H1 (cell line): Measurements from ENCODE around the gene PDZD4. TPM values are rescaled to one million over a fixed set of nuclear protein-coding genes. Genes with fewer than 3 reads are reported as not detected.

Experiments used
- BCL11A ChIP-seq, 2 experiments: IDR thresholded peaks; one replicate each; pipeline ENCODE4 v1.6.1; 2011; ENCODE audit warnings: low read depth in 2 of 2, low read length in 2 of 2, mild to moderate bottlenecking in 2 of 2
- CEBPB ChIP-seq: IDR thresholded peaks from 2 replicates; pipeline ENCODE4 v1.6.1; 2012; ENCODE audit warnings: low read depth, low read length
- EZH2 ChIP-seq: fragments of 200-600 bp; sonication (generic); IDR thresholded peaks from 2 replicates; pipeline ENCODE4 v1.7.1; 2012; ENCODE audit warnings: low read depth, mild to moderate bottlenecking, moderate library complexity, low read length, inconsistent platforms; ENCODE audit not compliant: severe bottlenecking
- NANOG ChIP-seq: IDR thresholded peaks from 2 replicates; pipeline ENCODE4 v1.6.1; 2011; ENCODE audit warnings: low read length, low read depth, mild to moderate bottlenecking, inconsistent platforms; ENCODE audit not compliant: insufficient read depth, poor library complexity, severe bottlenecking
- PHF8 ChIP-seq: fragments of 200-600 bp; sonication (generic); conservative IDR thresholded peaks from 2 replicates; pipeline ENCODE4 v1.7.1; 2012; ENCODE audit warnings: low read depth, mild to moderate bottlenecking, inconsistent platforms, low read length, moderate library complexity
- RAD21 ChIP-seq, 2 experiments: IDR thresholded peaks in 1 of 2; conservative IDR thresholded peaks in 1 of 2; 2 replicates each; pipeline ENCODE4 v1.6.1; 2011; ENCODE audit warnings: low read depth in 2 of 2, low read length in 2 of 2, improper control_type of control experiment in 1 of 2, inconsistent platforms in 1 of 2, mild to moderate bottlenecking in 1 of 2, moderate library complexity in 1 of 2
- SIRT6 ChIP-seq: IDR thresholded peaks from one replicate; pipeline ENCODE4 v1.7.1; 2012; ENCODE audit warnings: low read length, inconsistent platforms
- TAF1 ChIP-seq: IDR thresholded peaks from 2 replicates; pipeline ENCODE4 v1.6.1; 2011; ENCODE audit warnings: mild to moderate bottlenecking, low read depth, low read length
- TBP ChIP-seq: IDR thresholded peaks from 2 replicates; pipeline ENCODE4 v1.6.1; 2011; ENCODE audit warnings: low read depth, low read length, improper control_type of control experiment
- polyA plus RNA-seq, 7 experiments: library from polyadenylated mRNA; depleted of rRNA in 3 of 7; stranded (reverse) in 5 of 7; unstranded in 2 of 7; fragments of >200 nt in 5 of 7; fragments of 200-250 nt in 2 of 7; gene quantifications; 1 replicate in 5 of 7; 2 replicates in 1 of 7; 4 replicates in 1 of 7; pipeline versions ENCODE4 v1.2.1 to v1.2.3, GENCODE V29; 2011 to 2013; ENCODE audit warnings: missing spikeins in 2 of 7, mixed read lengths in 2 of 7
- total RNA-seq: library from RNA; stranded (reverse); fragmentation: NEBNext Ultra II Directional; extraction: Animal tissue kit (Norgen Biotek cat#: 25700); gene quantifications from 2 replicates; pipeline ENCODE4 v1.2.1, GENCODE V29; 2021
- TF ChIP-seq, protein P1 (sequence below): IDR thresholded peaks from 2 replicates; pipeline ENCODE4 v1.6.1; 2011; ENCODE audit warnings: low read depth, mild to moderate bottlenecking, low read length; ENCODE audit not compliant: insufficient read depth

Gene PDZD4
- total and polyA plus RNA-seq, 2 of the 8 experiments (the other 6 are each of a cell fraction or from before 2014, with no cell fraction given): 45.8 to 169 TPM

DNA sequence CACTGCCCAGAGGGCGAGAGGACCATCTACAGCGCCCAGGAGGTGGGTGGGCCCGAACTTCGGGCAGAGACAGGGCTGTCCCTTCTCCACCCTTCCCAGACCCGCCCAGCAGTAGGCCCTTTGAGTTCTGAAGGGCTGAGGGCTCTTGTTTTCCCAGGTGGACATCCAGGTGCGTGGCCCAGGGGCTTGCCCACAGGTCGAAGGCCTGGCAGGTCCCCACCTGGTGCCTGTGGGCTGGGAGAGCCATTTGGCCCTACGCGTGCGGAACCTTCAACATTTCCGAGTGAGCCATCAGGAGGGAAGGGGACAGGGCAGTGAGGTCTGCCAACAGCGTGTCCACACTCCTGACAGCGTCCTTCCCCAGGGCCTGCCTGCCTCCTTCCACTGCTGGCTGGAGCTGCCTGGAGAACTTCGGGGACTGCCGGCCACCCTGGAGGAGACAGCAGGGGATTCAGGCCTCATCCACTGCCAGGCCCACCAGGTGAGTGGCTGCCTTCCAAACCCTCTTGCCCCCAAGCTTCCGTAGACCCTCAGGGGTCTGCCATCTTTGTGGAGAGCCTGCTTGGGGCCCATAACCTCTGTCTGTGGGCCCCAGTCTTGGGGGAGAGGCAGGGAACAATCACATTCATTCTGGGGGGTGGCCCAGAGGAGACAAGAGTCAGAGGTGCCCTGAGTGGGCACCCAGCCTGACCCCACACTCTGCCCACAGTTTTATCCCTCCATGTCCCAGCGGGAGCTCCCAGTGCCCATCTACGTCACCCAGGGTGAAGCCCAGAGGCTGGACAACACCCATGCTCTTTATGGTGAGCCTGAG is 59.5 kb downstream of the PDZD4 start (continued):
- TF ChIP-seq NANOG (no peak), RAD21 (IDR thresholded peaks at IDR 0.05 in 1 of 2, conservative IDR thresholded peaks at IDR 0.05 in 1 of 2; ENCODE audit: low read depth in 2 of 2, low read length in 2 of 2) (no peak), PHF8 (no peak), CEBPB (no peak), SIRT6 (no peak), BCL11A (IDR thresholded peaks at IDR 0.05; ENCODE audit: low read depth in 2 of 2, low read length in 2 of 2) (no peak), EZH2 (no peak), TBP (no peak), TAF1 (no peak)
- TF ChIP-seq, protein P1, sequence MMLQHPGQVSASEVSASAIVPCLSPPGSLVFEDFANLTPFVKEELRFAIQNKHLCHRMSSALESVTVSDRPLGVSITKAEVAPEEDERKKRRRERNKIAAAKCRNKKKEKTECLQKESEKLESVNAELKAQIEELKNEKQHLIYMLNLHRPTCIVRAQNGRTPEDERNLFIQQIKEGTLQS: no peak
